Measurements from ENCODE around the gene C2CD4C. TPM values are rescaled to one million over a fixed set of nuclear protein-coding genes. Genes with fewer than 3 reads are reported as not detected.
"Not testable (repeated sequence)": the region's sequence is repeated elsewhere in the genome, so short reads cannot be mapped to it uniquely, and the experiment has no call there.

The C2CD4C gene
- total RNA-seq, 4 donors from 2014 or later = 0.54 to 14.7 (median 4.9) TPM

GRCh38 chr19:426725-427445, 17.9 kb upstream of the C2CD4C start:
- H3K36me3 ChIP-seq = no peaks in the 10 kb centered on the region
- H3K9me3 ChIP-seq = no peaks in the 10 kb centered on the region
- H3K4me1 ChIP-seq = no peaks in the 10 kb centered on the region
- no peak overlapping the region for H3K4me3 ChIP-seq (replicated peaks in 1 of 3)
- intact Hi-C loops (cut with DNase I) = no loop called here
- whole genome bisulfite sequencing, 2 donors = 85 to 89% methylated on average over 51 of the region's 51 CpGs
- H3K27ac ChIP-seq = no peak overlapping the region
- TF ChIP-seq, protein P1, sequence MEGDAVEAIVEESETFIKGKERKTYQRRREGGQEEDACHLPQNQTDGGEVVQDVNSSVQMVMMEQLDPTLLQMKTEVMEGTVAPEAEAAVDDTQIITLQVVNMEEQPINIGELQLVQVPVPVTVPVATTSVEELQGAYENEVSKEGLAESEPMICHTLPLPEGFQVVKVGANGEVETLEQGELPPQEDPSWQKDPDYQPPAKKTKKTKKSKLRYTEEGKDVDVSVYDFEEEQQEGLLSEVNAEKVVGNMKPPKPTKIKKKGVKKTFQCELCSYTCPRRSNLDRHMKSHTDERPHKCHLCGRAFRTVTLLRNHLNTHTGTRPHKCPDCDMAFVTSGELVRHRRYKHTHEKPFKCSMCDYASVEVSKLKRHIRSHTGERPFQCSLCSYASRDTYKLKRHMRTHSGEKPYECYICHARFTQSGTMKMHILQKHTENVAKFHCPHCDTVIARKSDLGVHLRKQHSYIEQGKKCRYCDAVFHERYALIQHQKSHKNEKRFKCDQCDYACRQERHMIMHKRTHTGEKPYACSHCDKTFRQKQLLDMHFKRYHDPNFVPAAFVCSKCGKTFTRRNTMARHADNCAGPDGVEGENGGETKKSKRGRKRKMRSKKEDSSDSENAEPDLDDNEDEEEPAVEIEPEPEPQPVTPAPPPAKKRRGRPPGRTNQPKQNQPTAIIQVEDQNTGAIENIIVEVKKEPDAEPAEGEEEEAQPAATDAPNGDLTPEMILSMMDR (IDR thresholded peaks at IDR 0.05) = no peak
- no peak for TF ChIP-seq POLR2A (IDR thresholded peaks at IDR 0.05)
- no peak for DNase-seq
- no peaks in the 10 kb centered on the region for H3K27me3 ChIP-seq

GRCh38 chr19:425056-425455, 16.1 kb upstream of the C2CD4C start:
- intact Hi-C loops (cut with DNase I) = no loop called here
- Histone ChIP-seq H3K27me3 (no peaks in the 10 kb centered on the region), H3K4me3 (replicated peaks in 1 of 3) (no peak overlapping the region), H3K4me1 (no peaks in the 10 kb centered on the region), H3K36me3 (no peaks in the 10 kb centered on the region), H3K27ac (no peak overlapping the region), H3K9me3 (no peaks in the 10 kb centered on the region)
- 90 to 93% methylated on average over 10 to 24 of the region's 26 CpGs for WGBS, 2 donors
- no peak for DNase-seq
- no peak for TF ChIP-seq POLR2A (IDR thresholded peaks at IDR 0.05)
- TF ChIP-seq, protein P1 (IDR thresholded peaks at IDR 0.05) = no peak

GRCh38 chr19:424546-424945, 15.6 kb upstream of the C2CD4C start:
- no peak overlapping the region for H3K4me3 ChIP-seq (replicated peaks in 1 of 3)
- no peak for TF ChIP-seq POLR2A (IDR thresholded peaks at IDR 0.05)
- TF ChIP-seq, protein P1 (IDR thresholded peaks at IDR 0.05) = no peak
- H3K4me1 ChIP-seq = no peaks in the 10 kb centered on the region
- no peak for DNase-seq
- no peaks in the 10 kb centered on the region for H3K27me3 ChIP-seq
- H3K9me3 ChIP-seq = no peaks in the 10 kb centered on the region
- H3K36me3 ChIP-seq = no peaks in the 10 kb centered on the region
- WGBS, 2 donors = 95 to 98% methylated on average over 5 to 9 of the region's 15 CpGs
- intact Hi-C loops (cut with DNase I) = no loop called here
- H3K27ac ChIP-seq = no peak overlapping the region

DNA sequence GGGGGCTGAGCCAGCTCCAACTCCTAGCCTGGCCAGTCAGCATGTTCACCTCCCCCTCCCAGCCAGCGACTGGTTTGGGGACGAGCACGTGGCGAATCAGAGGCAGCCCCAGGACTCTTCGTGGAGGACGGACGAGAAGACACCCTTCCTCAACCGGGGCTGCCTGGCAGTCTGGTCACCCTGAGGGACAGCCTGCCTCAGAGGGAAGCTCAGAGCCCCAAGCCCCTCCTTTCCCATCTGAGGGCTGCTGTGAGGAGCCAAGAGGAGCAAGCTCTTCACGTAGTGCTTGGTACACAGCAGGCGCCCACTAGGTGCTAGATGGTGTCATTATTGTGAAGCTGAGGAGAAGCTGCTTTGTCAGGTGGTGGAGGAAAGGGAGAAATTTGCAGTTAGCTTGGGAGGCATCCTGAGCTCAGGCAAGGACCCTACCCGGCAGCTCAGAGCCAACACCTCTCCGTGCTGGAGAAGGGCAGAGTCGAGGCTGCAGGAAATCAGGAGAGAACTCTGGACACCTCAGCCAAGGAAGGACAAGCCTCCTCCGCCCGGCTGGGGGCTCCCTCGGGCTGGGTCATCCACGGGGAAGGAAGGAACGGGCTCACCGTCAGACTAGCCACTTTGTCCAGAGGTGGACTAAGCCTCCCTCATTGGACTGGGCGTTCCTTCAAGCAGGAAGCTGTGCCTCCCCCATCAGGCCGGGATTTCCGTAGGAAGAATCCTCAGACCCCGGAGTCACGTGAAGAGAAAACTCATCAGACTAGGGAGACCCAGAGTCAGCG, 14.9 kb upstream of the C2CD4C start:
- Histone ChIP-seq H3K36me3 (no peaks in the 10 kb centered on the region), H3K27me3 (no peaks in the 10 kb centered on the region), H3K4me1 (no peaks in the 10 kb centered on the region), H3K9me3 (no peaks in the 10 kb centered on the region), H3K27ac (no peak overlapping the region), H3K4me3 (replicated peaks in 1 of 3) (no peak overlapping the region)
- 86% methylated on average over 10 to 18 of the region's 25 CpGs for WGBS, 2 donors
- TF ChIP-seq, protein P1 (IDR thresholded peaks at IDR 0.05) = no peak
- no peak for TF ChIP-seq POLR2A (IDR thresholded peaks at IDR 0.05)
- intact Hi-C loops (cut with DNase I) = no loop called here
- no peak for DNase-seq

DNA sequence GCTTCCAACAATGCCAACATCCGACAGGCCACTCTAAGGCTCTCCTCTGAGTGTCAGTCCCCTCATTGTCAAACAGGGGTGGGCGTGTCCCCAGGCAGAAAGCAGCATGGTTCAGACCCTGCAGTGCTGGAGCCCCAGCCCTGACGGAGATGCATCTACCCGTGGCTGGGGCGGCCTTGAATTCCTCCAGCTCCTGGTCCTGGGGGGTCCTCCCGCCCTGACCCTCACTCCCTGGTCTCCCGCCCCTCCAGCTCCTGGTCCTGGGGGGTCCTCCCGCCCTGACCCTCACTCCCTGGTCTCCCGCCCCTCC, 13.9 kb upstream of the C2CD4C start:
- H3K36me3 ChIP-seq; H3K4me3 ChIP-seq (replicated peaks in 1 of 3); H3K9me3 ChIP-seq; H3K4me1 ChIP-seq; H3K27ac ChIP-seq; DNase-seq; H3K27me3 ChIP-seq; intact Hi-C loops (cut with DNase I): not testable (repeated sequence)
- WGBS, 2 donors = 77 to 79% methylated on average over 2 to 5 of the region's 9 CpGs
